WTC11 (cell line): ENCODE data around the gene CPNE5. TPM values are rescaled to one million over a fixed set of nuclear protein-coding genes. Genes with fewer than 3 reads are reported as not detected.

ENCODE experiments used
- ATAC-seq: fragments of 200-7000 bp; cut with Tn5 transposase; 2 replicates; pipeline ENCODE4 v1.10.0; 2021; ENCODE audit warnings: mild to moderate bottlenecking, moderate library complexity
- CTCF ChIA-PET: fragments of 300-600 bp; sonication (Branson Sonifier 250); formaldehyde crosslinking; loops from one replicate; lab custom pipeline; 2021; ENCODE audit warnings: antibody characterized with exemption; lab: Charles Lee
- POLR2A ChIA-PET: fragments of 350-600 bp; sonication (Branson Sonifier 250); formaldehyde crosslinking; loops from one replicate; lab custom pipeline; 2021; ENCODE audit warnings: antibody characterized with exemption; lab: Charles Lee
- DNase-seq: peaks from one replicate; pipeline ENCODE4 v3.0.0; 2021; ENCODE audit warnings: low spot score
- H3K27ac Mint-ChIP-seq: 2 replicates; pipeline ENCODE4 v1.8.0; 2021; ENCODE audit warnings: mixed read lengths
- H3K27me3 Mint-ChIP-seq: 2 replicates; pipeline ENCODE4 v1.8.0; 2021; ENCODE audit warnings: low read depth, mild to moderate bottlenecking, moderate library complexity, mixed read lengths
- H3K36me3 Mint-ChIP-seq: 2 replicates; pipeline ENCODE4 v1.8.0; 2021; ENCODE audit warnings: mixed read lengths
- H3K4me1 Mint-ChIP-seq: 2 replicates; pipeline ENCODE4 v1.8.0; 2022; ENCODE audit warnings: mixed read lengths
- H3K4me3 Mint-ChIP-seq: 2 replicates; pipeline ENCODE4 v1.8.0; 2021; ENCODE audit warnings: mild to moderate bottlenecking, moderate library complexity, mixed read lengths
- H3K9me3 Mint-ChIP-seq: 2 replicates; pipeline ENCODE4 v1.8.0; 2021; ENCODE audit warnings: mixed read lengths
- ATF1 ChIP-seq: sonication (generic); formaldehyde crosslinking; IDR thresholded peaks from 2 replicates; pipeline ENCODE4 v1.8.1; 2023; ENCODE audit warnings: mild to moderate bottlenecking, moderate library complexity, missing genetic modification reagents
- ATF3 ChIP-seq: sonication (generic); formaldehyde crosslinking; conservative IDR thresholded peaks from 2 replicates; pipeline ENCODE4 v1.8.1; 2022; ENCODE audit warnings: mild to moderate bottlenecking, missing genetic modification reagents
- CDX4 ChIP-seq: fragments of 250-450 bp; sonication (Bioruptor Pico); IDR thresholded peaks from 2 replicates; pipeline ENCODE4 v1.9.0; 2021; ENCODE audit warnings: moderate library complexity, mild to moderate bottlenecking, inconsistent platforms, borderline replicate concordance
- ELF4 ChIP-seq: sonication (generic); formaldehyde crosslinking; IDR thresholded peaks from 2 replicates; pipeline ENCODE4 v1.8.1; 2022; ENCODE audit warnings: low read depth, mild to moderate bottlenecking, moderate library complexity, missing genetic modification reagents
- ETV6 ChIP-seq: sonication (generic); formaldehyde crosslinking; IDR thresholded peaks from 2 replicates; pipeline ENCODE4 v1.8.1; 2022; ENCODE audit warnings: mild to moderate bottlenecking, missing genetic modification reagents
- FOXJ3 ChIP-seq: sonication (generic); formaldehyde crosslinking; IDR thresholded peaks from 2 replicates; pipeline ENCODE4 v1.9.0; 2021; ENCODE audit warnings: missing genetic modification reagents, mild to moderate bottlenecking, borderline replicate concordance
- FOXK1 ChIP-seq: sonication (generic); formaldehyde crosslinking; IDR thresholded peaks from 2 replicates; pipeline ENCODE4 v1.8.0; 2022; ENCODE audit warnings: mild to moderate bottlenecking, moderate library complexity, missing genetic modification reagents
- HMGXB4 ChIP-seq: sonication (generic); formaldehyde crosslinking; IDR thresholded peaks from 2 replicates; pipeline ENCODE4 v1.8.1; 2023; ENCODE audit warnings: mild to moderate bottlenecking, moderate library complexity, missing genetic modification reagents
- IRF2 ChIP-seq: sonication (generic); formaldehyde crosslinking; IDR thresholded peaks from 2 replicates; pipeline ENCODE4 v1.8.0; 2022; ENCODE audit warnings: low read depth, missing genetic modification reagents, borderline replicate concordance
- MAX ChIP-seq: sonication (generic); formaldehyde crosslinking; IDR thresholded peaks from 2 replicates; pipeline ENCODE4 v1.8.0; 2022; ENCODE audit warnings: mild to moderate bottlenecking, missing genetic modification reagents
- NR2C2 ChIP-seq: sonication (generic); formaldehyde crosslinking; IDR thresholded peaks from 2 replicates; pipeline ENCODE4 v1.8.0; 2022; ENCODE audit warnings: mild to moderate bottlenecking, missing genetic modification reagents
- NR3C1 ChIP-seq: sonication (generic); formaldehyde crosslinking; conservative IDR thresholded peaks from 2 replicates; pipeline ENCODE4 v1.8.1; 2023; ENCODE audit warnings: low read depth, mild to moderate bottlenecking, missing genetic modification reagents
- PRRX2 ChIP-seq: fragments of 250-450 bp; sonication (Bioruptor Pico); IDR thresholded peaks from 2 replicates; pipeline ENCODE4 v1.8.0; 2021; ENCODE audit warnings: mild to moderate bottlenecking
- SMAD4 ChIP-seq: sonication (generic); formaldehyde crosslinking; IDR thresholded peaks from 2 replicates; pipeline ENCODE4 v1.8.0; 2022; ENCODE audit warnings: mild to moderate bottlenecking, missing genetic modification reagents
- SOX15 ChIP-seq: fragments of 250-450 bp; sonication (Bioruptor Pico); IDR thresholded peaks from 2 replicates; pipeline ENCODE4 v1.9.0; 2021; ENCODE audit warnings: mild to moderate bottlenecking
- TCF7 ChIP-seq: sonication (generic); formaldehyde crosslinking; IDR thresholded peaks from 2 replicates; pipeline ENCODE4 v1.8.0; 2022; ENCODE audit warnings: mild to moderate bottlenecking, low read depth, missing genetic modification reagents, moderate library complexity
- TEAD4 ChIP-seq: sonication (generic); formaldehyde crosslinking; IDR thresholded peaks from 2 replicates; pipeline ENCODE4 v1.8.0; 2022; ENCODE audit warnings: mild to moderate bottlenecking, missing genetic modification reagents
- ZNF138 ChIP-seq: sonication (generic); formaldehyde crosslinking; conservative IDR thresholded peaks from 2 replicates; pipeline ENCODE4 v1.8.1; 2022; ENCODE audit warnings: mild to moderate bottlenecking, moderate library complexity, missing genetic modification reagents
- total RNA-seq: library from RNA; stranded (reverse); gene quantifications from 3 replicates; pipeline ENCODE4 v1.2.3, GENCODE V29; 2021

CPNE5 gene
- total RNA-seq, 1 experiment from 2014 or later, result 0.44 TPM

GRCh38 chr6:36769676-36770499 is 69.4 kb downstream of the CPNE5 start:
- ChIA-PET POLR2A (no interaction called here), CTCF (interaction anchor here (1.2 to 19.6 kb wide), 7 partner anchors 9 to 248 kb away, joined by 3 to 454 read pairs (median 12); no protein-coding TSS in a partner anchor)
- ATAC-seq, result no peak
- DNase-seq, result no peak
- TF ChIP-seq SMAD4 (CRISPR knock-in tag) (no peak), HMGXB4 (CRISPR knock-in tag) (no peak), PRRX2 (CRISPR knock-in tag) (no peak)
- H3K9me3 Mint-ChIP-seq, result no peaks in the 10 kb centered on the region
- H3K4me1 Mint-ChIP-seq, result peaks cover 18% of the 10 kb centered on the region
- no peak overlapping the region for H3K4me3 Mint-ChIP-seq
- H3K36me3 Mint-ChIP-seq, result no peaks in the 10 kb centered on the region
- H3K27me3 Mint-ChIP-seq, result no peaks in the 10 kb centered on the region
- H3K27ac Mint-ChIP-seq, result no peak overlapping the region

GRCh38 chr6:36769183-36769675 is 70.0 kb downstream of the CPNE5 start:
- DNase-seq, result no peak

GRCh38 chr6:36766399-36766945 is 72.8 kb downstream of the CPNE5 start:
- TF ChIP-seq ATF1 (CRISPR knock-in tag) (no peak), ETV6 (CRISPR knock-in tag) (no peak), IRF2 (CRISPR knock-in tag) (no peak), MAX (no peak), SOX15 (CRISPR knock-in tag) (no peak), ZNF138 (CRISPR knock-in tag) (no peak), ELF4 (no peak)
- TF ChIP-seq, all 79 proteins: peak for 0
- ChIA-PET CTCF (interaction anchor here (0.6 to 19.6 kb wide), 38 partner anchors 9 to 261 kb away, joined by 3 to 454 read pairs (median 6); partner anchors contain the start of genes C6orf89 and PPIL1), POLR2A (interaction anchor here (0.6 to 1.5 kb wide), 3 partner anchors 16 to 158 kb away, joined by 3 to 7 read pairs (median 4); no protein-coding TSS in a partner anchor)
- Mint-ChIP-seq H3K36me3 (no peaks in the 10 kb centered on the region), H3K4me3 (no peak overlapping the region), H3K4me1 (peaks cover 17% of the 10 kb centered on the region), H3K9me3 (no peaks in the 10 kb centered on the region), H3K27me3 (no peaks in the 10 kb centered on the region), H3K27ac (no peak overlapping the region)
- ATAC-seq (no peak), DNase-seq (no peak)

More at GRCh38 chr6:36769183-36769675, 70.0 kb downstream of the CPNE5 start:
- POLR2A ChIA-PET, result no interaction called here
- no peak for ATAC-seq
- Mint-ChIP-seq H3K4me3 (no peak overlapping the region), H3K27ac (no peak overlapping the region; the same call in 1 of the 2 replicates), H3K36me3 (no peaks in the 10 kb centered on the region), H3K9me3 (no peaks in the 10 kb centered on the region), H3K4me1 (peaks cover 24% of the 10 kb centered on the region), H3K27me3 (no peaks in the 10 kb centered on the region)
- no peak for TF ChIP-seq NR2C2 (CRISPR knock-in tag)
- no peak for TF ChIP-seq NR3C1 (CRISPR knock-in tag)
- no peak for TF ChIP-seq FOXJ3 (CRISPR knock-in tag)
- no peak for TF ChIP-seq TCF7
- TF ChIP-seq CDX4 (CRISPR knock-in tag), result no peak
- no peak for TF ChIP-seq ATF3 (CRISPR knock-in tag)
- no peak for TF ChIP-seq TEAD4 (CRISPR knock-in tag)
- TF ChIP-seq FOXK1, result no peak
- CTCF ChIA-PET, result interaction anchor here (1.2 to 19.6 kb wide), 8 partner anchors 9 to 249 kb away, joined by 3 to 454 read pairs (median 10); no protein-coding TSS in a partner anchor
